HT1080 (cell line): ENCODE data around the gene SLC66A2. TPM values are rescaled to one million over a fixed set of nuclear protein-coding genes. Genes with fewer than 3 reads are reported as not detected.

Source experiments
- DNase-seq: peaks from one replicate; pipeline ENCODE4 v3.0.0-alpha.2; 2015; ENCODE audit warnings: low read depth
- total RNA-seq: library from RNA; depleted of rRNA; stranded (reverse); fragments of >200 nt; shearing (Covaris generic); gene quantifications from 2 replicates; pipeline ENCODE4 v1.2.3, GENCODE V29; 2014

SLC66A2 gene
- total RNA-seq, 1 experiment from 2014 or later, result 45.8 TPM

DNA sequence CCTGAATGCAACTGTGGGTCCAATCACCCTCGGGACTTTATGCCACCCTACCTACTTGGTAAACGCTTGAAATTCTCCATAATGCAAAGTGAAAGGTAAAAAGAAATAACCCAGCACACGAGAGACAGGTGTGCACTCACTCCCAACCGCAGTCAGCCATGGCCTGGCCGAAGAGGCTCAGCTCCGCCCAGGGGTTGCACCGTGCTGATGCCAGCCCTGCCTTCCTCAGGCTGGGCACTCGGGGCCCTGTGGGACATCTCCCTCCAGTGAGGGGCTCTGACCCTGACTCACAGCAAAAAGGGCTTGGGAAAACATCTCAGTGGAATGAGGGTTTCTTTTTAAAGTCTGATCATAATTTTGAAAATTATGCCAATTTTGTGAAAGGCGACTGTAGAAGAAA lies 13.3 kb downstream of the SLC66A2 start:
- DNase-seq, result no peak

DNA sequence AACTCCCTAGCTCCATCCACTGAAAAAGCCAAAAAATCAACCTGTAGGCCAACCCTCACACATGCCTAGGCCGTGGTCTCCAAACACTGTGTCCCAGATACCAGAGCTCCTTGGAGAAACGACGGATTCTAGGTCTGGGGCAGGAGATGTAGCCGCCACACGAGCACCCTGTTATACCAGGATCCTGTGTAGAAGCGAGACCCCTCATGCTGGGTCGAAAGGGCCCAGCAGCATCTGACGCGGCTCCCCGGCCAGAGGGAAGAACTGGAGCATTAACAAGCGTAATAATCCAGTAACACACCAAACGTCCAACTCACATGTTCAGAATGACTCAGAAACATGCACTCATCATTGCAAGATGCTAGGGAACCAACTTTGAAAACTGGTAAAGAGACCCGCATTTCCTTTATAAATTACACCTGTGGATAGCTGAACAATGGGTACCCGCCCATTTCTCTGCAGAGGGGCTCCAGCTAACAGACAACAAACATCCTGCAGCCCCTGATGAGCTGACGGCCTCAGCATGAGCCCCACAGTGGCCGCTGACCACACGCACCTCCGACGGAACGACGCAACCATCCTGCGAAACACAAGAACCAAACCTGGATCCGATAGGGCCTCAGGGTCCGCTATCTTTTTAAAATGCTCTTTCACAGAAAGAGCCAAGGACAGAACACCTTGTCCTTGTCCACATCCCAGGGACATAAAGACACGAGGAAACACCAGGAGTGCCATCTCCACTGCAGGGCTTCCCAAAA lies 14.2 kb downstream of the SLC66A2 start:
- no peak for DNase-seq

DNA sequence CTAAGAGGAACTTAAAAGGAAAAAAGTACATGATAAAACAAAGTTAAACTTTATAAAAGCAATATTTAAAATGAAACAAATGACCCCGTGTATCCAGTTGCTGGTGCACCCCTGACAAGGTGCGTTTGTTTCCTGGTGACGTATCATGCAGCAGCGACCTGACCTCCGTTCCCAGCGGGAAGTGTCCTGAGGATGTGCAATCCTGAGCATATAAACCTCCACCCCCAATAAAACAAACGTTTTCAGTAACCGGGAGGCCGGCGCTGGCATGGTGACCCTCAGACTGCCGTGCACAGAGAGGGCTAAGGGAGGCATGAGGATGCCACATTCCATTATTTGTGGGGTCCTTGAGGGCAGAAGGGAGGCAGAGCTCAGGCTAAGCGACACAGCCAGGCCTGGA lies 14.8 kb downstream of the SLC66A2 start:
- DNase-seq, result no peak

DNA sequence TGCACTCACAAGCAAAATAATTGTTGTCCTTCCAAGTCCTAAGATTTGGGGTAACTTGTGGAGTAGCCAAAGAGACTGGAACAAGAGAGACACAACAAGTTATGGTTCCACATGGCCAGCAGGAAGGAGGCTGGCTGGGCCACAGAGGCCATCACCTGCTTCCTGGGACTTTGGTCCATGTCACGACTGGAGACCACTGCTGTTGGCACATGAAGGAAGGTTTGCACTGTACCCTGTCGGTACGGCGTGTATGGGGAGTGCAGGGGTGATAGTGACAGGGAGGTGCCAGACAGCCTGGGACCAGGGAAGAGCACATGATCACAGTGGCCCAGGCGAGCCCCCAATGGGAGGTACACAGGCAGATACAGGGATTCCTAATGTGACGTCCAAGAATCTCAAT lies 15.5 kb downstream of the SLC66A2 start:
- DNase-seq, result no peak

DNA sequence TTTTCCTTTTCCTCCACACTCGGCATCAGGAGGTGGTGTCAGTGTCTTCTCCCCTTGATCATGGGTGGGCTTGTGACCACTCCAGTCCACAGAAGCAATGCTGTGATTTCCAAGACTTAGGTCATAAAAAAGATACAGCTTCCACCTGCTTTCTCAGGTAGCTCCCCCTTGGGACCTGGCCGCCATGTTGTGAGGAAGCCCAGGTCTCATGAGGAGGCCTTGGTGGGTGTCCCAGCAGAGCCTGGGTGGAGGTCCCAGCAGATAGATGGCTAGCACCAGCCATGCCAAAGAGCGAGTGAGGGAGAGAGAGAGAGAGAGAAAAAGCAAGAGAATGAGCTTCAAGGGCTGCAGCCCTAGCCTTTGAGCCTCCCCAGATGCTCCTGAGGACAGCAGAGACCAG lies 16.0 kb downstream of the SLC66A2 start:
- no peak for DNase-seq

DNA sequence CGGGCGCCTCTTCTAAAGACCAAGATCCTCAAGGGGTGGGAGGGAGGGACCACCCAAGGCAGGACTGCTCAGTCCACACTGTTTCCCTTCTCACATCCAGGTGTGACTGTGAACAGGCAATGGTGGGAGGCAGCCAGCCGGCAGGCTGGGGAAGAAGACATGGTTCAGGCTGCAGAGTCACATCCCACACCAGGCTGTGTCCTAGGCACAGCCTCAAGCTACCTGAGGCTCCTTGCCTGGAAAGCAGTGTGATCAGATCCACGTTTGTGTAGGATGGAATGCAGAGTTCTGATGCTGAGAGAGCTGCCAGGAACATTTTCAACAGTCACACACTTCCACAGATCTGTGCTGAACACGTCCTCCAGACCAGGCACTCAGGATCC lies 16.4 kb downstream of the SLC66A2 start:
- DNase-seq, result no peak

DNA sequence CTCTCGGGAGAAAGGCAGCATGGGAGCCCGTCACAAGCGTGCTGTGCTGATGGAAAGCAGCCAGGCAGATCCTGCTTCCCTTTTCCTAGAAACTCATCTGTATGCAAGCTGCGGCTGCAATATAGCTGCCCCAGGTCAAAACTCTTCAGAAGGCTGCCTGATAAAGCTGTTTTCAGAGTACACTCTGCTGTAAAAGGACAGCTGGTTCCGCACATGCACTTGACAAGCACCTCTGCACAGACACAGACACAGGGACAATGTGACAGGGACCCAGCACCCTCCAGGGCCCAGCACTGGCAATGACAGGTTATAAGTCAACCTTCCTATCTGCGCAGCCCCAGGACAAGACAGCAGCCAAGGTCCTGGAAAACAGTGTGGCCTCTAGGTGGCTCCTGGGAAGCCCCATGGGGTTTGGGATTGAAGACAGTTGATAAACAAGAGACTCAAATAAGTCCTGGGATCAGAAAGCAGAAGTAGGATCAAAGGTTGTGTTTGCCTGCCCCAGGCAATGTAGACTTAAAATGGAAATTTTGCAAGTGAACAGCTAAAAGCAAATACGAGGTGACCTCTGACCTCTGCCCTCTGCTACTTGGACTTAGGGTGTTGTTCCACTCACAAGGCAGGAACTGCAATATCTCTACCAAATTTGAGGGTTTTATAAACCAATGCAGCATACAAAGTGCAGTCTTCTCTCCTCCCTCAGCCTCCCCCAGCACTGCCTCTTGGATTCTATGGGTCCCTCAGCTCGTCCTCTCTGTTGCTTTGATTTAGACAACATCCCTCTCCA lies 16.9 kb downstream of the SLC66A2 start:
- no peak for DNase-seq

DNA sequence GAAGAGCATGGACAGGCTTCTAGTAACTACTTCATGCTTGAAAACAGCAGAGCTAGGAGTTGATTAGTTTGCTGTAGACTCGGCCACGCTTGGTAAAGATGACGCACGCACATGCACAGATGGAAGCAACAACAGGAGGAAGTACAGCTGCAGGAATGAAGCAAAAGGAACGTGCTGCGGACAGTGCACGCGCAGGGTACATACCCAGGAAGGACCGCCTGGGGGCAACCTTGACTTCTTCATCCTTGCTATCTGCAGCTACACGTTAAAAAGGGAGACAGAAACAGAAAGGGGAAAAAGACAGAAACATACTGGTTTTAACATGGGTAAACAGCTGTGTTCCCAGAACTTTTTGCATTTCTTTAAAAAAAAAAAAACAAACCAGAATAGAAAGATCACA lies 17.7 kb downstream of the SLC66A2 start:
- no peak for DNase-seq

DNA sequence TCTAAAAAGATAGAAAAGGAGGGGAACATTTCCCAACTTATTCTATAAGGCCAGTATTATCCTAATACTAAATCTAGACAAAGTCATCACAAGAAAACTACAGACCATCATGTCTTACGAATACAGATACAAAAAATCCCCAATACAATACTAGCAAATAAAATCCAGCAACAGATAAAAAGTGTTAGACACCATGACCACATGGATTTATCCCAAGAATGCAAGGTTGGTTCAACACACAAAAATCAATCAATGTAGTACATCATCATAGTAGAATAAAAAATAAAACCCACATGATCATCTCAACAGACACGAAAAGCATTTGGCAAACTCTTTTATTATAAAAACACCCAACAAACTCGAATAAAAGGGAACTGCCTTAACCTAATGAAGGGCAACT lies 18.5 kb downstream of the SLC66A2 start:
- no peak for DNase-seq

DNA sequence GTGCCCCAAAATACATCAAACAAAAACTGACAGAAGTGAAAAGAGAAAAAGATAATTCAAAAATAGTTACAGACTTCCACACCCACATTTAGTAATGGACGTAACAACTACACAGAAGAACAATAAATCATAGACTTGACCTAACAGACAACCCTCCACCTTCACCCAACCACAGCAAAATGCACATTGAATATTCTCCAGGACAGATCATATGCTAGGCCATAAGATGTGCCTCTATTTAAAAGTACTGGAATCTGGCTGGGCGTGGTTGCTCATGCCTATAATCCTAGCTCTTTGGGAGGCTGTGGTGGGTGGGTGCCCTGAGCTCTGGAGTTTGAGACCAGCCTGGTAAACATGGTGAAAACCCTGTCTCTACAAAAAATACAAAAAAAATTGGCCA lies 20.0 kb downstream of the SLC66A2 start:
- DNase-seq, result no peak

DNA sequence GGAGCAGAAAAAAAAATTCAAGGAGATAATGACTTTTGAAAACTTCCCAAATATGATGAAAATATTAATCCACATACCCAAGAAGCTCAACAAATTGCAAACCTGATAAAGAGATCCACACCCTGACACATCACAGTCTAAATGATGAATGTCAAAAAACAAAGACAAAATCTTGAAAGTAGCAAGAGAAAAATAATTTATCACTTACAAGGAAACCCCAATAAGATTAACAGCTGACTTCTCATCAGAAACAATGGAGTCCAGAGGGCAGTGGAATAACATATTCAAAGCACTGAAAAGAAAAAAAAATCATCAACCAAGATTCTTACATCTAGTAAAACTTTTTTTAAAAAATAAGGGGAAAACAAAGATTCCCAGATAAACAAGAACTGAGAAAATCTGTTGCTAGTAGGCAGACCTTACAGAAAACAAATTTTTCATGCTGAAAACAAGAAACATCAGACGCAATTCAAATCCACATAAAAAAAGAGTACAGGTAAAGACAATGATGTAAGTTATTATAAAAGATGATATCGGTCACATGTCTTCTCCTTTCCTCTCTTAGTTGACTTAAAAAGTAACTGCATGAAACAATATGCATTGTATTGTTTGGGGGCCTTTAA lies 21.3 kb downstream of the SLC66A2 start:
- no peak for DNase-seq

DNA sequence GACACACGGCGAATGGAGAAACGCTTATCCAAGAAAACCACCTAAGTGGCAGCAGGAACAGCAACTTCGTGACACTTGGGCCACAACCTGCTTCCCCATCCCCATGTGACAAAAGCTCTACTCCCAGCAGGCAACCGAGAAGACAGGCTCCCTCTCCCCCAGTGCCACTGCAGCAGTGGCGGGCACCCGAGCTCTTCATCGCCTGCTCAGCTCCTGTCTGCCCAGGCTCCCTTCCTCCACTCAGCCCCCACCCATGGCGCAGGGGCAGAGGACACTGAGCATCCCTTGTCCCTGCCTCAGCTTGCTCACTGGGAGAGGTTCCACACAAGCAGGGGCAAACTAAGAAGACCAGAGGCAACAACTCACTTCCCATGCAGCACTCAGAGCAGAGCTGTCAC lies 22.9 kb downstream of the SLC66A2 start:
- DNase-seq, result no peak

DNA sequence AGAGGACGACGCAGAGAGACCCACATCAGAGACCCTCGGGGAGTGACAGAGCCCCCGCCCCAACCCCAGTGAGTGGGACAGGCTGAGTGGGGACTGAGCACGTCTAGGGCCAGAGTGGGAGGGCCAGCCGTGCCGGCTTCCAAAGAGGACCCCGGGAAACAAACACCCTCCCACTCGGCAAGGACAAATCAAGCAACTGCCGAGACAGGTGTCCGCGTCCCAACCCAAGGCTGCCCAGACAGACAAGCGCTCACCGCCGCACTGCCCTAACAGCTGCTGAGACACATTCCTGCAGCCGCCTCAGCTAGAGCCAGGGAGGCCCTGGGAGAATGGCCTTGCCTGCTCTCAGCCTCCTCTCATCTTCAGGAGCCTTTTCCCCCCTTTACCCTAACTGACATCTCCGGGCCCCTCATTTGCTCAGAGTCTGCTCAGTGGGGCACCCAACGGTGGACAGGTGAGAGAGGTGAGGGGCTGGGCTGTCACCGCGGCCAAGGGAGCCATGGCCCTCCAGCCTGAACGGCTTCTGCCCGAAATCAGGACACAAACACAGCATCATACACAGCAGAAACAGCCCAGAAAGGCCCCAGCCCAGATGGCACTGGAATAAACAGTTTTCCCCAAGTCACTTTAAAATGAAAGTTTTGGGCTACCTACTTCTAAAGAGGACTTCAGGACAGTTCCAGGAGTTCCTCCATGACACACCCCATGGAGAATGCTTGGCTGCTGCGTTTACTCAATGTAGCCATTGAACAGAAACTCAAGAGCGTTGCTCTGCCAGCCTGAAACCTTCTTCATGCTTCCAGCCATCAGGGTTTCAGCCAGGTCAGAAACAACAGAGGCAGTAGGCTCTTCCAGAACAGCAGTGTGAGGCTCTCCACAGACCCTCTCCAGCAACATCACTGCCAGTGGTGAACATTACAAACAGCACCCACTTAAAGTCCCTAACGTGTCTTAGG lies 23.6 kb downstream of the SLC66A2 start:
- DNase-seq, result no peak

DNA sequence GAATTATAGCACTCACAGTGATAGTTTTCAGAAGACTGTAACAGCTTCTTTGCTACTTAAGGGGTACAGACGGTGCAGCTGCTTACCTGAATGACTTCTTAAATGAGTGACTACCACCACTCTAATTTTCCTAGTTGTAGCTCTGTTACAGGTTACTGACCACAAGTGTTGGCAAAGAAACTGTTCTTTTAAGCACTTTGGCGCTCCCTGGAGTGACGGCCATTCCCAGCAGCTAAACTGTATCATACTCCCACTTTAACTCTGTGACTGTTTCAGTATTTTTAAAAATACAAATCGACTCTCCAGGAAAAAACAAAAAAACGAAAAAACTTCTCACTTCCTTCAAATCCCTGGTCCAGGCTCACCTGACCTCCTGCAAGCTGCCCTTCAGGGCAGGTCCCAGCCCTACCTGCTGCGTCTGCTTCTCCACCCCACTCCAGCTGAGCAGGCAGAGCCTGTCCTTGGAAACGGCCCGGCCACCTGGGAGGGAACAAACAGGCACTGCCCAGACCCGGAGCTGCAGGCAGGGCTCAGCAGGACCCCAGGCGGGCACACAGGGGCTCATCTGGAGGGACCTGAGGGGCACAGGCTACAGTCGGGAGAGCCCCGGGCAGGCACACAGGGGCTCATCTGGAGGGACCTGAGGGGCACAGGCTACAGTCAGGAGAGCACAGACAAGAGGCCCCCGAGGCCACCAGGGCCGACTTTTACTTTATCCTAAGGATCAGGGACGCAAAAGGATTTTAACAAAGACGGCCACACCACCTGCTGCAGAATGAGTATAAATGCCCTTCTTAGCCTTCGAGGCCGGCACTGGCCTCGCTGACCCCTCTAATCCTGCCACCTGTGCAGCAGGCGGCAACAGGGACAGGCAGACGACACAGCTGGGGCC lies 24.5 kb downstream of the SLC66A2 start:
- no peak for DNase-seq

DNA sequence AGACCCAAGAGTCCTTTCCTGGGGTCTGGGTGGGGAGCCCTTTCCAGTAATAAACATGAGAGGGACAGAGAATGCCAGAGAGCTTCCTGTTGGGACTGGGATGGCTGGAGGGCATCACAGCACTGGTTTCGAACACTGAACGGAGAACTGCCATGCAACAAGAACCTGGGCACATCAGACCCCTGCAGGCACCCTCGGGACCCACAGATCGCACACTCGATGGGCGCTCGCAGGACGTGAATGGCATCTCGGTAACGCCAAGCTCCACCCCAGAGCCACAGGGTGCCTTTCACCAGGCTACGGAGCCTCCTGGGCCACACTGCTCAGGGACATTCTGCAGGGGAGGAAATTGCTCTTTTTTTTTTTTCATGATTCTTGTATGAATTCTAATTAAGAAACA lies 25.1 kb downstream of the SLC66A2 start:
- no peak for DNase-seq

DNA sequence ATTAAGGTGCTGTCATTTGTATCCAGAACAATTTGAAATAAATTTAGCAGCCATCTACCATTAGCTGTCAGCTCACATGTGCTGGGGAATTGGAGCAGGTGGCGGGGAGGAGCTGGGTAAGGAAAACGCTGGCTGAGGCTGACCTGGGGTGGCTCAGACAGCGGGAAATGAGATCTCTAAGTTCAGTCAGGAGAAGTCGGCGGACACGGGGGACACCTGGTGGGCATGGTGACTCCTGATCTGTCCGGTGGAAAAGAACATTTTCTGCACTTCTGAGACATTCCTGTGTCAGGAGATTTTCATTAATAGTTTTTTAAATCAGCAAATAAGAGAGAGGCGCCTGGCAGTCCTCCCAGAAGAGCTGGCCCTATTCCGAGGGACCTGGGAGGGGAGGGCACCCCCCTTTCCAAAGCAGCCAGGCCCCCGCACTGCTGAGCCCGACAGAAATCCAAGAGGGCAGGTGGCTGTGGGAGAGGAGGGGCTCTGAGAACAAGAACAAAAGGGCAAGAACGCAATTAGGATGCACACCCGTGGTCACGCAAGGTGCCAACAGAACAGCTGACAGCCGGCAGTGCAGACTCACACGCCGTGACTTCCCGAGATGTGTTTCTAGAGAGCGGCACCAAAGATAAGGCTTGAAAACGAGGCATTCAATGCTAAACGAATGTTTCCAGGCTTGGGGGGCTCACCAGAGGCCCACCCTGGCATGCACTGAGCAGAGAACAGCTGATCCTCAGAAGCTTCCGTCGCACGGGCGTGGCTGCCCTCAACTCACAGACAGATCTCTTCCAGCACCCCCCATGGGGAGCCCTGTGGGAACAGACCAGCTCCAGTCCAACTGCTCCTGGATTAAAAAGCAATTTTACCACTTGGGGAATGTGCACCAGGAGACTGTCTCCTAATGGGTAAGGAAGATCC lies 26.4 kb downstream of the SLC66A2 start:
- DNase-seq, result no peak

DNA sequence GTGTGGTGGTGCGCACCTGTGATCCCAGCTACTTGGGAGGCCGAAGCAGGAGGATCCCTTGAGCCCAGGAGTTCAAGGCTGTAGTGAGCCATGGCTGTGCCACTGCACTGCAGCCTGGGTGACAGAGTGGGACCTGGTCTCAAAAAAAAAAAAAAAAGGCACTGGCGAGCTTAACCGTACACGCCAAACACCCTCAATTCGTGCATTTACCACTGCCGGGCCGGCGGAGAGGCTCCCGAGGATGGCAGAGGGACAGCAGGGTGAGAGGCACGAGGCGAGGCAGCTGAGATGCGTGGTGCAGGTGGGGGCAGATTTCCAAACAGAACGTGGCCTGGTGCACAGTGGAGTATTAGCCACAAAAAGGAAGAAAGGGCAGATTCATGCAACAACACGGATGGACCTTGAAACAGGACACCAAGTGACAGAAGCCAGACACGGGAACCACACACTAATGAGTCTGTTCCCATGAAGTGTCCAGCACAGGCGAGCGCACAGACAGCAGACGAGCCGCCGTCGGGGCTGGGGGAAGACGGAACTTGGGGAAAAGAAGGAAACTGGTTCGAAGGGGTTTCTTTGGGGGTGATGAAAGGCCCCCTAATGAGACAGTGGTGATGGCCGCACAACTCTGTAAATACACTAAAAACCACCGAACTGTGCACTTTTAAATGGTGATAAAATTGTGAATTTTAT lies 27.4 kb downstream of the SLC66A2 start:
- DNase-seq, result no peak

DNA sequence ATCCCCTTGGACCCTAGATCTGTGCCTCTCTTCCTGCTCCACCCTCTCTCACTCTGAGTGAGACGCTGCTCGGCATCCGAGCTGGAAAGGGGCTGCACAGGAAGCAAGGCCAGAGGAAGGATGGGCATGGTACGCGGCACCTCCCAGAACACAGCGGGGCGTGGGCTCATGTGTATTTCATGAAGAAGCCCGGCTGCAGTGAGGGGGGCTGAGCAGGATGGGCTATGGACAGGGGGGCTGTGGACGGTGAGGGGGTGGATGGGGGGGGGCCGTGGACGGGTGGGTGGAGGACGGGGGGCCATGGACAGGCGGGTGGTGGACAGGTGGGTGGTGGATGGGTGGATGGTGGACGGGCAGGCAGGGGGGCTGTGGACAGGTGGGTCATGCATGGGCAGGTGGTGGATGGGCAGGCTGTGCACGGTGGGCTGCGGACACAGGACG lies 28.5 kb downstream of the SLC66A2 start:
- DNase-seq, result no peak
